Lung (tissue), 12 donors: ENCODE data around the gene HMGN2. TPM values are rescaled to one million over a fixed set of nuclear protein-coding genes. Genes with fewer than 3 reads are reported as not detected.

Source experiments
- ATAC-seq: fragments of 200-7000 bp; cut with Tn5 transposase; one replicate; pipeline ENCODE4 v1.9.1; 2020; ENCODE audit warnings: moderate number of reproducible peaks; ENCODE audit not compliant: insufficient read depth, low FRiP score
- DNase-seq, 3 donors: peaks; one replicate each; pipeline ENCODE4 v3.0.0-alpha.2; 2013 to 2017
- H3K27ac ChIP-seq, 2 donors: one replicate each; pipeline ENCODE4 v1.5.1; 2013; ENCODE audit warnings: mild to moderate bottlenecking in 2 of 2, moderate library complexity in 2 of 2, control low read depth in 1 of 2, inconsistent platforms in 1 of 2, low read depth in 1 of 2, low read length in 1 of 2
- H3K27me3 ChIP-seq, 3 donors: one replicate each; pipeline ENCODE4 v1.5.1; 2013; ENCODE audit warnings: low read length in 2 of 3; ENCODE audit not compliant: control insufficient read depth in 3 of 3, insufficient read depth in 3 of 3
- H3K36me3 ChIP-seq, 4 donors: one replicate each; pipeline ENCODE4 v1.5.1; 2013; ENCODE audit warnings: low read length in 4 of 4, mild to moderate bottlenecking in 1 of 4, moderate library complexity in 1 of 4; ENCODE audit not compliant: control insufficient read depth in 4 of 4, insufficient read depth in 4 of 4
- H3K4me1 ChIP-seq, 5 donors: one replicate each; pipeline ENCODE4 v1.5.1; 2013; ENCODE audit warnings: low read length in 5 of 5, mild to moderate bottlenecking in 2 of 5, moderate library complexity in 1 of 5; ENCODE audit not compliant: control insufficient read depth in 5 of 5, insufficient read depth in 5 of 5
- H3K4me3 ChIP-seq: one replicate; pipeline ENCODE4 v1.5.1; 2013; ENCODE audit warnings: mild to moderate bottlenecking, control low read depth, moderate library complexity
- H3K9ac ChIP-seq, 2 donors: one replicate each; pipeline ENCODE4 v1.5.1; 2013; ENCODE audit warnings: low read length in 2 of 2, control low read depth in 1 of 2; ENCODE audit not compliant: insufficient read depth in 1 of 2
- H3K9me3 ChIP-seq, 4 donors: one replicate each; pipeline ENCODE4 v1.5.1; 2013; ENCODE audit warnings: low read length in 3 of 4, mild to moderate bottlenecking in 1 of 4, moderate library complexity in 1 of 4; ENCODE audit not compliant: control insufficient read depth in 4 of 4, insufficient read depth in 3 of 4
- WGBS, 2 donors: extraction: QIAGEN DNeasy Blood & Tissue Kit; methylation state at CpG; one replicate each; pipeline ENCODE4 v1.1.7; 2013; 5-methylcytosine and 5-hydroxymethylcytosine counted together
- polyA plus RNA-seq, 2 donors: library from polyadenylated mRNA; stranded (reverse); fragments of 200-250 nt; gene quantifications; one replicate each; pipeline ENCODE4 v1.2.1, GENCODE V29; 2013
- total RNA-seq, 2 donors: library from RNA; depleted of rRNA in 1 of 2; stranded (reverse); fragments of >200 nt in 1 of 2; gene quantifications; one replicate each; pipeline ENCODE4 v1.2.1, GENCODE V29; 2014 to 2021
- TF ChIP-seq, protein P1 (sequence below): IDR thresholded peaks from 2 replicates; pipeline ENCODE4 v1.5.1; 2012; ENCODE audit warnings: mild to moderate bottlenecking; ENCODE audit errors: control extremely low read depth, extremely low read depth
- donor health status: control.
- donor health status: control.
- donor health status: Bipolar disorder and iron deficiency.
- donor health status: healthy.
- donor health status: DM: yes; HTN: yes; CAD: no.

HMGN2 gene
- total and polyA plus RNA-seq, 4 donors: 329 to 580 (median 413) TPM

GRCh38 chr1:26521669-26522030 is 49.4 kb downstream of the HMGN2 start:
- Histone ChIP-seq H3K4me1 (no peaks in the 10 kb centered on the region), H3K27ac (no peak overlapping the region), H3K27me3 (no peaks in the 10 kb centered on the region), H3K9me3 (no peaks in the 10 kb centered on the region), H3K9ac (no peak overlapping the region), H3K4me3 (no peak overlapping the region), H3K36me3 (no peaks in the 10 kb centered on the region)
- TF ChIP-seq, protein P1, sequence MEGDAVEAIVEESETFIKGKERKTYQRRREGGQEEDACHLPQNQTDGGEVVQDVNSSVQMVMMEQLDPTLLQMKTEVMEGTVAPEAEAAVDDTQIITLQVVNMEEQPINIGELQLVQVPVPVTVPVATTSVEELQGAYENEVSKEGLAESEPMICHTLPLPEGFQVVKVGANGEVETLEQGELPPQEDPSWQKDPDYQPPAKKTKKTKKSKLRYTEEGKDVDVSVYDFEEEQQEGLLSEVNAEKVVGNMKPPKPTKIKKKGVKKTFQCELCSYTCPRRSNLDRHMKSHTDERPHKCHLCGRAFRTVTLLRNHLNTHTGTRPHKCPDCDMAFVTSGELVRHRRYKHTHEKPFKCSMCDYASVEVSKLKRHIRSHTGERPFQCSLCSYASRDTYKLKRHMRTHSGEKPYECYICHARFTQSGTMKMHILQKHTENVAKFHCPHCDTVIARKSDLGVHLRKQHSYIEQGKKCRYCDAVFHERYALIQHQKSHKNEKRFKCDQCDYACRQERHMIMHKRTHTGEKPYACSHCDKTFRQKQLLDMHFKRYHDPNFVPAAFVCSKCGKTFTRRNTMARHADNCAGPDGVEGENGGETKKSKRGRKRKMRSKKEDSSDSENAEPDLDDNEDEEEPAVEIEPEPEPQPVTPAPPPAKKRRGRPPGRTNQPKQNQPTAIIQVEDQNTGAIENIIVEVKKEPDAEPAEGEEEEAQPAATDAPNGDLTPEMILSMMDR: no peak
- no peak for ATAC-seq
- no peak for DNase-seq
- 68 to 85% methylated on average over 14 of the region's 14 CpGs for WGBS, 2 donors

DNA sequence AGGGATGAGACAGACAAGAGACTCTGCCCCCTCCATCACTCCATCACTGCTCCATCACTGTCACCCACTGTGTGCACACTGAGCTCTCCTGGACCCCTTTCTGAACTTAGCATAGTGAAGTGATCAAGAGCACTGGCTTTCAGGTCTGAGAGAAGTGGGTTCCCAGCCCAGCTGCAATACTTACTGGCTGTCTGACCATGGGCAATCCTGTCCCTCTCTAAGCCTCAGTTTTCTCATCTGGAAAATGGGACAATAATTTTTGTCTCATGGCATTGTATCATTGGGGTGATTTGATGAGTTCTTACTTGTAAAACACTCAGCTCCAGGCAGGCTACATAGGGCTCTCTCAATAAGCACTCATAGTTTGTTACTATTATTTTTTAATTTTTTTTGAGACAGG is 49.8 kb downstream of the HMGN2 start:
- no peaks in the 10 kb centered on the region for H3K9me3 ChIP-seq
- H3K27ac ChIP-seq: no peak overlapping the region
- ATAC-seq: no peak
- no peak overlapping the region for H3K9ac ChIP-seq
- H3K4me1 ChIP-seq: no peaks in the 10 kb centered on the region
- TF ChIP-seq, protein P1: no peak
- H3K36me3 ChIP-seq: no peaks in the 10 kb centered on the region
- no peaks in the 10 kb centered on the region for H3K27me3 ChIP-seq
- H3K4me3 ChIP-seq: no peak overlapping the region
- DNase-seq: no peak

DNA sequence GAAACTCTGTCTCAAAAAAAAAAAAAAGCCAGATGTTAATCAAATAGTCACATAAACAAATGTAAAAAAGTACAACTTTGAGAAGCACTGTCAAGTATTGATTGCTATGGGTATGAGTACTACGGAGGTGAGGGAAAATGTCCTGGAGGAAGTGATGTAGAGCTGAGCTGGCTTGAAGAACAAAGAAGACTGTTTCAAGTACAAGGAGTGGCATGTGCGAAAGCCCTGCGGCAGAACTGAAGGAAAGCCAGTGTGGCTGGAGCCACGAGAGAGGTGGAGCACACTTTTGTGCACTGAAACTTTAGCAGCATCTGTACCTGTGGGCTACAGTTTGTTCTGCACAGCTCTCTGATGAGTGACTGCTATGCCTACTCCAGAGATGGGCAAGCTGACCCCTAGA is 51.9 kb downstream of the HMGN2 start:
- Histone ChIP-seq H3K4me3 (no peak overlapping the region), H3K4me1 (peaks cover 0 to 1% (median 0%) of the 10 kb centered on the region in 5 donors), H3K27me3 (no peaks in the 10 kb centered on the region), H3K27ac (no peak overlapping the region), H3K9me3 (no peaks in the 10 kb centered on the region), H3K9ac (no peak overlapping the region), H3K36me3 (no peaks in the 10 kb centered on the region)
- DNase-seq: no peak
- TF ChIP-seq, protein P1: no peak
- no peak for ATAC-seq
- WGBS, 2 donors: 63 to 75% methylated on average over 4 of the region's 4 CpGs

Other genes with a start within 250 kb of the HMGN2 start
- gene CEP85, start 238.2 kb upstream of the HMGN2 start, total RNA-seq: 10 to 100 TPM in 1 of 2 donors, 1 to 10 TPM in 1; 9.1 to 10.8 TPM
- 1 to 10 TPM; 5.4 to 6.4 TPM for gene CEP85, start 238.2 kb upstream of the HMGN2 start, polyA plus RNA-seq
- gene SH3BGRL3, start 192.4 kb upstream of the HMGN2 start, total RNA-seq: 100 to 1,000 TPM in 1 of 2 donors, 10 to 100 TPM in 1; 17.2 to 317 TPM
- gene SH3BGRL3, start 192.4 kb upstream of the HMGN2 start, polyA plus RNA-seq: 100 to 1,000 TPM; 349 to 437 TPM
- gene UBXN11, start 165.8 kb upstream of the HMGN2 start, total RNA-seq: 10 to 100 TPM; 20.1 to 82.1 TPM
- gene UBXN11, start 165.8 kb upstream of the HMGN2 start, polyA plus RNA-seq: 10 to 100 TPM; 43.2 to 66.6 TPM
- gene CD52, start 154.5 kb upstream of the HMGN2 start, total RNA-seq: 100 to 1,000 TPM in 1 of 2 donors, 1 to 10 TPM in 1; 6.8 to 238 TPM
- gene CD52, start 154.5 kb upstream of the HMGN2 start, polyA plus RNA-seq: 100 to 1,000 TPM; 402 to 600 TPM
- gene CRYBG2, start 118.3 kb upstream of the HMGN2 start, total RNA-seq: 1 to 10 TPM in 1 of 2 donors, under 1 TPM in 1; 0.37 to 3.8 TPM
- gene CRYBG2, start 118.3 kb upstream of the HMGN2 start, polyA plus RNA-seq: 1 to 10 TPM; 1.5 to 7.7 TPM
- under 1 TPM in 1 of 2 donors, not detected in 1; 0.40 TPM for gene ZNF683, start 99.7 kb upstream of the HMGN2 start, total RNA-seq
- gene ZNF683, start 99.7 kb upstream of the HMGN2 start, polyA plus RNA-seq: under 1 TPM; 0.17 to 0.55 TPM
- gene LIN28A, start 61.6 kb upstream of the HMGN2 start, total RNA-seq: under 1 TPM in 1 of 2 donors, not detected in 1; 0.80 TPM
- not detected for gene LIN28A, start 61.6 kb upstream of the HMGN2 start, polyA plus RNA-seq
- 10 to 100 TPM; 29.1 to 57.4 TPM for gene DHDDS, start 40.1 kb upstream of the HMGN2 start, total RNA-seq
- gene DHDDS, start 40.1 kb upstream of the HMGN2 start, polyA plus RNA-seq: 10 to 100 TPM; 22.6 to 36.4 TPM
- 100 to 1,000 TPM in 1 of 2 donors, 10 to 100 TPM in 1; 58.6 to 100 TPM for gene RPS6KA1, start 57.3 kb downstream of the HMGN2 start, total RNA-seq
- gene RPS6KA1, start 57.3 kb downstream of the HMGN2 start, polyA plus RNA-seq: 100 to 1,000 TPM in 1 of 2 donors, 10 to 100 TPM in 1; 63.2 to 109 TPM
- 100 to 1,000 TPM in 1 of 2 donors, 10 to 100 TPM in 1; 71.2 to 119 TPM for gene ARID1A, start 223.6 kb downstream of the HMGN2 start, total RNA-seq
- gene ARID1A, start 223.6 kb downstream of the HMGN2 start, polyA plus RNA-seq: 10 to 100 TPM; 16.1 to 28.9 TPM